Neuronal stem cell (in vitro differentiated cells): ENCODE measurements around the gene BCAR1.

ENCODE experiments used
- DNase-seq: peaks from one replicate; pipeline ENCODE4 v3.0.0-alpha.2; 2013; ENCODE audit warnings: low spot score
- H2AFZ ChIP-seq: one replicate; pipeline ENCODE4 v1.6.1; 2013; ENCODE audit warnings: mild to moderate bottlenecking, low read length, inconsistent platforms
- H2AK5ac ChIP-seq: 2 replicates; pipeline ENCODE4 v1.6.1; 2013; ENCODE audit warnings: low read depth, mild to moderate bottlenecking, inconsistent platforms, low read length, moderate library complexity, mixed read lengths
- H2BK120ac ChIP-seq: 2 replicates; pipeline ENCODE4 v1.6.1; 2013; ENCODE audit warnings: low read depth, mild to moderate bottlenecking, inconsistent platforms, low read length, moderate library complexity, mixed read lengths
- H2BK12ac ChIP-seq: one replicate; pipeline ENCODE4 v1.6.1; 2013; ENCODE audit warnings: low read length, inconsistent platforms
- H2BK15ac ChIP-seq: 2 replicates; pipeline ENCODE4 v1.6.1; 2013; ENCODE audit warnings: mild to moderate bottlenecking, low read length, inconsistent platforms, mixed read lengths
- H2BK5ac ChIP-seq: one replicate; pipeline ENCODE4 v1.6.1; 2013; ENCODE audit warnings: inconsistent platforms, mild to moderate bottlenecking, low read length, moderate library complexity
- H3K14ac ChIP-seq: one replicate; pipeline ENCODE4 v1.6.1; 2013; ENCODE audit warnings: low read length, inconsistent platforms
- H3K18ac ChIP-seq: 2 replicates; pipeline ENCODE4 v1.6.1; 2013; ENCODE audit warnings: low read length, inconsistent platforms
- H3K23ac ChIP-seq: 2 replicates; pipeline ENCODE4 v1.6.1; 2013; ENCODE audit warnings: low read depth, mild to moderate bottlenecking, mixed read lengths, low read length, inconsistent platforms; ENCODE audit not compliant: poor library complexity
- H3K27ac ChIP-seq: replicated peaks from 3 replicates; pipeline ENCODE4 v1.5.1; 2013; ENCODE audit warnings: low read length, inconsistent platforms
- H3K27me3 ChIP-seq, 3 experiments: 2 replicates each; pipeline ENCODE4 v1.6.1; 2013; ENCODE audit warnings: low read length in 3 of 3, mild to moderate bottlenecking in 2 of 3, inconsistent platforms in 1 of 3, low read depth in 1 of 3, mixed read lengths in 1 of 3, moderate library complexity in 1 of 3; ENCODE audit not compliant: control insufficient read depth in 3 of 3, insufficient read depth in 3 of 3
- H3K36me3 ChIP-seq, 2 donors: replicated peaks in 1 of 2; 2 replicates each; pipeline ENCODE4 v1.6.1; 2013; ENCODE audit warnings: low read length in 2 of 2; ENCODE audit not compliant: control insufficient read depth in 2 of 2, insufficient read depth in 2 of 2
- H3K4ac ChIP-seq: 2 replicates; pipeline ENCODE4 v1.6.1; 2013; ENCODE audit warnings: inconsistent platforms, mild to moderate bottlenecking, low read length, moderate library complexity
- H3K4me1 ChIP-seq, 2 donors: 1 replicate in 1 of 2; 2 replicates in 1 of 2; pipeline ENCODE4 v1.6.1; 2013; ENCODE audit warnings: low read length in 2 of 2, low read depth in 1 of 2; ENCODE audit not compliant: control insufficient read depth in 2 of 2, insufficient read depth in 1 of 2
- H3K4me2 ChIP-seq: one replicate; pipeline ENCODE4 v1.6.1; 2013; ENCODE audit warnings: mild to moderate bottlenecking, low read length, inconsistent platforms; ENCODE audit not compliant: insufficient read depth, poor library complexity, severe bottlenecking
- H3K4me3 ChIP-seq, 2 donors: 2 replicates each; pipeline ENCODE4 v1.5.1; 2013; ENCODE audit warnings: low read length in 2 of 2, mild to moderate bottlenecking in 2 of 2, inconsistent platforms in 1 of 2, moderate library complexity in 1 of 2
- H3K79me1 ChIP-seq: one replicate; pipeline ENCODE4 v1.6.1; 2013; ENCODE audit warnings: low read depth, mild to moderate bottlenecking, inconsistent platforms, low read length, moderate library complexity
- H3K9ac ChIP-seq: one replicate; pipeline ENCODE4 v1.6.1; 2013; ENCODE audit warnings: mild to moderate bottlenecking, low read depth, low read length, inconsistent platforms; ENCODE audit not compliant: poor library complexity
- H3K9me3 ChIP-seq, 2 donors: replicated peaks in 1 of 2; 2 replicates each; pipeline versions ENCODE3 to v1.6.1; 2013; ENCODE audit warnings: low read length in 2 of 2, mild to moderate bottlenecking in 2 of 2, inconsistent platforms in 1 of 2, low read depth in 1 of 2, mixed read lengths in 1 of 2, moderate library complexity in 1 of 2; ENCODE audit not compliant: control insufficient read depth in 2 of 2, insufficient read depth in 1 of 2
- H4K8ac ChIP-seq: one replicate; pipeline ENCODE4 v1.6.1; 2013; ENCODE audit warnings: low read depth, mild to moderate bottlenecking, inconsistent platforms, low read length, moderate library complexity
- H4K91ac ChIP-seq: one replicate; pipeline ENCODE4 v1.6.1; 2013; ENCODE audit warnings: low read length, low read depth, mild to moderate bottlenecking, inconsistent platforms; ENCODE audit not compliant: poor library complexity
- WGBS, 2 donors: extraction: QIAGEN DNeasy Blood & Tissue Kit; methylation state at CpG; one replicate each; pipeline ENCODE4 v1.1.7; 2013; ENCODE audit warnings: missing lambda C conversion rate in 2 of 2, mixed read lengths in 1 of 2; ENCODE audit not compliant: insufficient read length in 2 of 2, insufficient replicate concordance in 1 of 2; ENCODE audit errors: extremely low coverage in 2 of 2; 5-methylcytosine and 5-hydroxymethylcytosine counted together

Gene BCAR1

GRCh38 chr16:75254359-75254837 lies 3.0 kb upstream of the BCAR1 start:
- no peaks in the 10 kb centered on the region for H3K9me3 ChIP-seq
- peak overlapping the region; percentile 57 for H3K14ac ChIP-seq
- peak overlapping the region; percentile 76 for H3K18ac ChIP-seq
- H2AFZ ChIP-seq, result no peak overlapping the region
- no peak overlapping the region for H2BK120ac ChIP-seq
- H2AK5ac ChIP-seq, result peak overlapping the region; percentile 77
- peak overlapping the region; percentile 63 for H3K9ac ChIP-seq
- peak overlapping the region; percentile 92 for H2BK12ac ChIP-seq
- H4K91ac ChIP-seq, result peak overlapping the region; percentile 76
- peak overlapping the region; percentile 46 for H2BK15ac ChIP-seq
- H2BK5ac ChIP-seq, result peak overlapping the region; percentile 67
- H3K4me2 ChIP-seq, result no peak overlapping the region
- DNase-seq, result no peak
- no peak overlapping the region for H3K4ac ChIP-seq
- peak overlapping the region in 1 of 2 donors; percentile 4 for H3K4me3 ChIP-seq
- H4K8ac ChIP-seq, result no peak overlapping the region
- peaks cover 25% of the 10 kb centered on the region for H3K79me1 ChIP-seq
- WGBS, 2 donors, result no CpG with 5 or more reads among the region's 5 CpGs
- peaks cover 60 to 73% of the 10 kb centered on the region in 2 donors for H3K4me1 ChIP-seq
- peak overlapping the region; percentile 88 for H3K27ac ChIP-seq
- H3K27me3 ChIP-seq, result no peaks in the 10 kb centered on the region
- H3K23ac ChIP-seq, result peak overlapping the region; percentile 25
- peaks cover 0 to 13% of the 10 kb centered on the region in 2 donors for H3K36me3 ChIP-seq

- no peak overlapping the region for H4K8ac ChIP-seq
- no CpG with 5 or more reads among the region's 15 CpGs for WGBS, 2 donors
- peak overlapping the region; percentile 93 for H2BK12ac ChIP-seq
- no peaks in the 10 kb centered on the region for H3K9me3 ChIP-seq
- H3K9ac ChIP-seq, result peak overlapping the region; percentile 82
- H2AK5ac ChIP-seq, result peak overlapping the region; percentile 98
- peaks cover 68 to 80% of the 10 kb centered on the region in 2 donors for H3K4me1 ChIP-seq
- peak overlapping the region; percentile 88 for H3K27ac ChIP-seq
- H2BK5ac ChIP-seq, result peak overlapping the region; percentile 83
- peak overlapping the region; percentile 86 for H3K14ac ChIP-seq
- H3K18ac ChIP-seq, result peak overlapping the region; percentile 97
- H3K79me1 ChIP-seq, result peaks cover 31% of the 10 kb centered on the region
- peaks cover 0 to 14% of the 10 kb centered on the region in 2 donors for H3K36me3 ChIP-seq
- H3K4ac ChIP-seq, result peak overlapping the region; percentile 91
- peak overlapping the region in 1 of 2 donors; percentile 2 for H3K4me3 ChIP-seq
- peak overlapping the region; percentile 34 for H2BK15ac ChIP-seq
- DNase-seq, result peak; percentile 65
- H3K4me2 ChIP-seq, result peak overlapping the region; percentile 32
- peak overlapping the region; percentile 88 for H2BK120ac ChIP-seq
- peak overlapping the region; percentile 87 for H4K91ac ChIP-seq
- H3K27me3 ChIP-seq, result no peaks in the 10 kb centered on the region
- no peak overlapping the region for H2AFZ ChIP-seq
- peak overlapping the region; percentile 4 for H3K23ac ChIP-seq
Measured at GRCh38 chr16:75252946-75253911, 1.8 kb upstream of the BCAR1 start.

- H3K27ac ChIP-seq, result peak overlapping the region; percentile 88
- H3K18ac ChIP-seq, result peak overlapping the region; percentile 97
- H3K14ac ChIP-seq, result peak overlapping the region; percentile 25
- H3K23ac ChIP-seq, result peak overlapping the region; percentile 75
- peak overlapping the region; percentile 34 for H2BK15ac ChIP-seq
- peak overlapping the region; percentile 67 for H2AFZ ChIP-seq
- peak overlapping the region; percentile 43 for H4K8ac ChIP-seq
- peak overlapping the region; percentile 83 for H2BK5ac ChIP-seq
- no peaks in the 10 kb centered on the region for H3K27me3 ChIP-seq
- peak overlapping the region; percentile 46 for H3K4ac ChIP-seq
- no CpG with 5 or more reads among the region's 24 CpGs for WGBS, 2 donors
- peaks cover 73 to 76% of the 10 kb centered on the region in 2 donors for H3K4me1 ChIP-seq
- DNase-seq, result no peak
- peak overlapping the region; percentile 97 for H4K91ac ChIP-seq
- no peaks in the 10 kb centered on the region for H3K9me3 ChIP-seq
- H3K4me2 ChIP-seq, result peak overlapping the region; percentile 37
- H2BK120ac ChIP-seq, result peak overlapping the region; percentile 88
- H2AK5ac ChIP-seq, result peak overlapping the region; percentile 98
- H3K79me1 ChIP-seq, result peaks cover 32% of the 10 kb centered on the region
- H3K9ac ChIP-seq, result peak overlapping the region; percentile 89
- H2BK12ac ChIP-seq, result peak overlapping the region; percentile 93
- H3K4me3 ChIP-seq, result peak overlapping the region in 1 of 2 donors; percentile 77
- H3K36me3 ChIP-seq, result peaks cover 0 to 20% of the 10 kb centered on the region in 2 donors
Measured at GRCh38 chr16:75252049-75252864, 833 bp upstream of the BCAR1 start.
